HCT116 (cell line): ENCODE data around the gene NOS3. TPM values are rescaled to one million over a fixed set of nuclear protein-coding genes. Genes with fewer than 3 reads are reported as not detected.

Experiments used
- ATAC-seq: fragments of 200-7000 bp; cut with Tn5 transposase; 2 replicates; pipeline ENCODE4 v1.9.1; 2020; ENCODE audit warnings: mild to moderate bottlenecking, moderate library complexity
- BruUV-seq: library from RNA; stranded (reverse); fragments of 400-500 nt; replicated peaks from 2 replicates; lab custom pipeline; 2021; lab: Mats Ljungman, UMichigan
- CTCF ChIA-PET: fragments of 300-600 bp; sonication (Branson Sonifier 250); formaldehyde crosslinking; loops from one replicate; lab custom pipeline; 2021; ENCODE audit warnings: antibody characterized with exemption; lab: Charles Lee
- POLR2A ChIA-PET: fragments of 300-600, 350-600 bp; sonication (Branson Sonifier 250); formaldehyde crosslinking; loops from one replicate; lab custom pipeline; 2021; ENCODE audit warnings: antibody characterized with exemption; lab: Charles Lee
- RAD21 ChIA-PET, 2 experiments: fragments of 300-600 bp; sonication (Branson Sonifier 250); formaldehyde crosslinking; loops; one replicate each; lab custom pipeline; 2023; ENCODE audit warnings: low total read pairs in 2 of 2; ENCODE audit not compliant: uncharacterized antibody in 2 of 2, unreplicated experiment in 2 of 2, low non-redundant PET in 1 of 2; lab: Charles Lee
- DNase-seq: peaks from one replicate; pipeline ENCODE4 v3.0.0-alpha.2; 2010; ENCODE audit warnings: low read depth, low spot score
- H2AFZ ChIP-seq: fragments of 200-600 bp; shearing (Covaris generic), sonication (generic); 2 replicates; pipeline ENCODE4 v1.6.1; 2017; ENCODE audit warnings: low read depth, mixed run types, mixed read lengths, antibody characterized with exemption, low read length; ENCODE audit not compliant: poor library complexity, severe bottlenecking
- H3K27ac ChIP-seq: 2 replicates; pipeline ENCODE4 v1.5.1; 2012; ENCODE audit warnings: low read depth, low read length
- H3K27me3 ChIP-seq: fragments of 200-600 bp; sonication (generic); 2 replicates; pipeline ENCODE4 v1.6.1; 2016; ENCODE audit warnings: mixed run types, low read length, mixed read lengths; ENCODE audit not compliant: insufficient read depth
- H3K36me3 ChIP-seq, 2 experiments: fragments of 200-500 bp in 1 of 2; fragments of 200-600 bp in 1 of 2; sonication (Bioruptor generic) in 1 of 2; sonication (generic) in 1 of 2; 2 replicates each; pipeline versions ENCODE4 v1.5.1 to v1.6.1; 2014 to 2016; ENCODE audit warnings: low read length in 2 of 2, inconsistent platforms in 1 of 2, mixed read lengths in 1 of 2, mixed run types in 1 of 2; ENCODE audit not compliant: insufficient read depth in 2 of 2, control insufficient read depth in 1 of 2
- H3K4me1 ChIP-seq, 2 experiments: fragments of 200-600 bp in 1 of 2; sonication (generic) in 1 of 2; 2 replicates each; pipeline versions ENCODE4 v1.5.1 to v1.6.1; 2012 to 2017; ENCODE audit warnings: low read length in 2 of 2, inconsistent platforms in 1 of 2, mild to moderate bottlenecking in 1 of 2, mixed read lengths in 1 of 2, mixed run types in 1 of 2, moderate library complexity in 1 of 2; ENCODE audit not compliant: insufficient read depth in 2 of 2, control insufficient read depth in 1 of 2
- H3K4me2 ChIP-seq: fragments of 200-600 bp; sonication (generic); 2 replicates; pipeline ENCODE4 v1.6.1; 2017; ENCODE audit warnings: mixed run types, low read length, mixed read lengths
- H3K4me3 ChIP-seq, 2 experiments: fragments of 200-600 bp in 1 of 2; sonication (generic) in 1 of 2; replicated peaks in 1 of 2; 2 replicates each; pipeline ENCODE4 v1.5.1; 2011 to 2016; ENCODE audit warnings: low read length in 2 of 2, control low read depth in 1 of 2, low read depth in 1 of 2, mild to moderate bottlenecking in 1 of 2, mixed read lengths in 1 of 2, mixed run types in 1 of 2
- H3K79me2 ChIP-seq: fragments of 200-600 bp; sonication (generic); 2 replicates; pipeline ENCODE4 v1.6.1; 2017; ENCODE audit warnings: mild to moderate bottlenecking, mixed run types, low read length, moderate library complexity, mixed read lengths; ENCODE audit not compliant: insufficient read depth
- H3K9ac ChIP-seq: fragments of 200-600 bp; sonication (generic); 2 replicates; pipeline ENCODE4 v1.6.1; 2016; ENCODE audit warnings: low read length, mixed read lengths
- H3K9me2 ChIP-seq: fragments of 200-600 bp; sonication (generic), shearing (Covaris generic); 2 replicates; pipeline ENCODE4 v1.6.1; 2017; ENCODE audit warnings: mixed run types, mild to moderate bottlenecking, moderate library complexity; ENCODE audit not compliant: insufficient read depth
- H3K9me3 ChIP-seq, 2 experiments: fragments of 200-500 bp in 1 of 2; fragments of 200-600 bp in 1 of 2; sonication (Bioruptor generic) in 1 of 2; sonication (generic) in 1 of 2; 2 replicates each; pipeline ENCODE4 v1.6.1; 2014 to 2017; ENCODE audit warnings: low read length in 2 of 2, mixed read lengths in 2 of 2, inconsistent platforms in 1 of 2, low read depth in 1 of 2, mild to moderate bottlenecking in 1 of 2, mixed run types in 1 of 2, moderate library complexity in 1 of 2; ENCODE audit not compliant: control insufficient read depth in 1 of 2, insufficient read depth in 1 of 2
- H4K20me1 ChIP-seq: fragments of 200-600 bp; sonication (generic), shearing (Covaris generic); 2 replicates; pipeline ENCODE4 v1.6.1; 2017; ENCODE audit warnings: mixed run types, mild to moderate bottlenecking, moderate library complexity; ENCODE audit not compliant: insufficient read depth
- CBX3 ChIP-seq: IDR thresholded peaks from 2 replicates; pipeline ENCODE4 v1.6.1; 2012; ENCODE audit warnings: low read depth
- CEBPB ChIP-seq: IDR thresholded peaks from 2 replicates; pipeline ENCODE4 v1.6.1; 2012; ENCODE audit warnings: low read depth
- CTCF ChIP-seq, 3 experiments: fragments of 200-600 bp in 1 of 3; sonication (generic) in 1 of 3; IDR thresholded peaks in 2 of 3; conservative IDR thresholded peaks in 1 of 3; 2 replicates each; pipeline ENCODE4 v1.5.1; 2012 to 2017; ENCODE audit warnings: low read depth in 2 of 3, low read length in 2 of 3, antibody characterized with exemption in 1 of 3, borderline replicate concordance in 1 of 3, control low read depth in 1 of 3, mild to moderate bottlenecking in 1 of 3, mixed read lengths in 1 of 3, mixed run types in 1 of 3, moderate library complexity in 1 of 3; ENCODE audit not compliant: insufficient read depth in 1 of 3
- EGR1 ChIP-seq: IDR thresholded peaks from 2 replicates; pipeline ENCODE4 v1.6.1; 2012; ENCODE audit warnings: low read depth
- ELF1 ChIP-seq: IDR thresholded peaks from 2 replicates; pipeline ENCODE4 v1.6.1; 2012; ENCODE audit warnings: low read depth, borderline replicate concordance
- EZH2 ChIP-seq: fragments of 200-600 bp; sonication (generic); IDR thresholded peaks from 2 replicates; pipeline ENCODE4 v1.6.1; 2017; ENCODE audit warnings: antibody characterized with exemption, mixed run types
- FOSL1 ChIP-seq: IDR thresholded peaks from 2 replicates; pipeline ENCODE4 v1.6.1; 2012; ENCODE audit warnings: low read depth
- JUND ChIP-seq: IDR thresholded peaks from 2 replicates; pipeline ENCODE4 v1.6.1; 2012
- POLR2A ChIP-seq: IDR thresholded peaks from 2 replicates; pipeline ENCODE4 v1.7.0; 2011; ENCODE audit warnings: borderline replicate concordance; ENCODE audit not compliant: insufficient read depth, insufficient read length; ENCODE audit errors: extremely low read depth
- RAD21 ChIP-seq: IDR thresholded peaks from 2 replicates; pipeline ENCODE4 v1.6.1; 2012; ENCODE audit warnings: low read depth, mild to moderate bottlenecking
- SIN3A ChIP-seq: IDR thresholded peaks from 2 replicates; pipeline ENCODE4 v1.6.1; 2012; ENCODE audit warnings: low read depth
- SP1 ChIP-seq: IDR thresholded peaks from 2 replicates; pipeline ENCODE4 v1.6.1; 2012; ENCODE audit warnings: low read depth
- SRF ChIP-seq: IDR thresholded peaks from 2 replicates; pipeline ENCODE4 v1.6.1; 2012; ENCODE audit warnings: low read depth
- TCF7L2 ChIP-seq: IDR thresholded peaks from 2 replicates; pipeline ENCODE4 v1.7.0; 2011; ENCODE audit warnings: borderline replicate concordance, inconsistent platforms; ENCODE audit not compliant: insufficient read depth, insufficient read length; ENCODE audit errors: extremely low read depth
- YY1 ChIP-seq: IDR thresholded peaks from 2 replicates; pipeline ENCODE4 v1.6.1; 2011; ENCODE audit warnings: low read length, low read depth, moderate library complexity, mild to moderate bottlenecking; ENCODE audit not compliant: insufficient replicate concordance; ENCODE audit errors: extremely low read depth
- ZFX ChIP-seq: fragments of 450-650 bp; IDR thresholded peaks from 2 replicates; pipeline ENCODE4 v1.6.1; 2017
- intact Hi-C: fragments of 100-400 bp; cut with micrococcal nuclease; formaldehyde crosslinking; loops from 2 replicates; pipeline ENCODE4 v1.10.0; 2022
- total RNA-seq: library from RNA; stranded (reverse); gene quantifications from one replicate; pipeline ENCODE4 v1.2.1, GENCODE V29; 2021; ENCODE audit not compliant: unreplicated experiment
- TF ChIP-seq, protein P1 (sequence below): IDR thresholded peaks from 2 replicates; pipeline ENCODE4 v1.6.1; 2012

Gene NOS3
- total RNA-seq, 1 experiment from 2014 or later, result 35.8 TPM

DNA sequence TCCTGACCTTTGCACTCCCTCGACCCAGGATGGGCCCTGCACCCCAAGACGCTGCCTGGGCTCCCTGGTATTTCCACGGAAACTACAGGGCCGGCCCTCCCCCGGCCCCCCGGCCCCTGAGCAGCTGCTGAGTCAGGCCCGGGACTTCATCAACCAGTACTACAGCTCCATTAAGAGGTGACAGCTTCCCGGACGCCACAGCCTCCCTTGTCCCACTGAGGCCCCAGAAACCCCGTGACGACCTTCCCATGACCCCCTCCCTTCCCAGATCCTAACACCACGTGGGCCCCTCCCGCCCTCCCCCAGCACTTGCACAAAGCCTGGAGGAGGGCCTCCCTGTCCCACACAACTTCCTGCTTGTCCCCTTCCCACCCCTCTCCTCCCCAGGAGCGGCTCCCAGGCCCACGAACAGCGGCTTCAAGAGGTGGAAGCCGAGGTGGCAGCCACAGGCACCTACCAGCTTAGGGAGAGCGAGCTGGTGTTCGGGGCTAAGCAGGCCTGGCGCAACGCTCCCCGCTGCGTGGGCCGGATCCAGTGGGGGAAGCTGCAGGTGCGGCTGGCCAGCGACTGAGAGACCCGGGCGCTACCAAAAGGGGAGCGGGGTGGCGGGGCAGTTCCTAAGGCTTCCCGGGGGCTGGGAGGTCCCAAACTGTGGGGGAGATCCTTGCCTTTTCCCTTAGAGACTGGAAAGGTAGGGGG is 5.7 kb downstream of the NOS3 start:
- no peak for ATAC-seq
- CTCF ChIA-PET, result no interaction called here

DNA sequence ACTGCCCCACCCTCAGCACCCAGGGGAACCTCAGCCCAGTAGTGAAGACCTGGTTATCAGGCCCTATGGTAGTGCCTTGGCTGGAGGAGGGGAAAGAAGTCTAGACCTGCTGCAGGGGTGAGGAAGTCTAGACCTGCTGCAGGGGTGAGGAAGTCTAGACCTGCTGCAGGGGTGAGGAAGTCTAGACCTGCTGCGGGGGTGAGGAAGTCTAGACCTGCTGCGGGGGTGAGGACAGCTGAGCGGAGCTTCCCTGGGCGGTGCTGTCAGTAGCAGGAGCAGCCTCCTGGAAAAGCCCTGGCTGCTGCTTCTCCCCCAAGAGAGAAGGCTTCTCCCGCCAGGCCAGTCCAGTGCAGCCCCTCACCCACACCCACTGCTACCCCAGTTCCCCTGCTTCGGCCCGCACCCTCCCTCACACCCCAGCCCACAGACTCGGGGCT is 6.3 kb downstream of the NOS3 start:
- Histone ChIP-seq H3K9ac (no peak overlapping the region), H2AFZ (no peak overlapping the region), H3K4me2 (no peak overlapping the region), H3K27ac (no peak overlapping the region), H4K20me1 (no peaks in the 10 kb centered on the region), H3K27me3 (no peaks in the 10 kb centered on the region), H3K36me3 (no peaks in the 10 kb centered on the region), H3K79me2 (no peaks in the 10 kb centered on the region), H3K9me2 (no peaks in the 10 kb centered on the region), H3K9me3 (no peaks in the 10 kb centered on the region), H3K4me1 (peaks cover 0 to 6% of the 10 kb centered on the region in 2 experiments; a peak in 2 of 4 replicates), H3K4me3 (no peak overlapping the region)
- ATAC-seq (no peak), DNase-seq (no peak)
- ChIA-PET CTCF (no interaction called here), RAD21 (no interaction called here), POLR2A (no interaction called here)
- BruUV-seq, result no TSS peak
- intact Hi-C loops, result no loop called here
- TF ChIP-seq RAD21 (no peak), FOSL1 (no peak), JUND (no peak), SP1 (no peak), EZH2 (no peak), TCF7L2 (no peak), CBX3 (no peak), YY1 (no peak), SIN3A (no peak), POLR2A (no peak), CTCF (IDR thresholded peaks at IDR 0.05 in 2 of 3, conservative IDR thresholded peaks at IDR 0.05 in 1 of 3; ENCODE audit: borderline replicate concordance in 1 of 3, insufficient read depth in 1 of 3, low read depth in 2 of 3, low read length in 2 of 3) (no peak), ZFX (no peak), ELF1 (no peak), SRF (no peak), CEBPB (no peak)
- TF ChIP-seq, protein P1, sequence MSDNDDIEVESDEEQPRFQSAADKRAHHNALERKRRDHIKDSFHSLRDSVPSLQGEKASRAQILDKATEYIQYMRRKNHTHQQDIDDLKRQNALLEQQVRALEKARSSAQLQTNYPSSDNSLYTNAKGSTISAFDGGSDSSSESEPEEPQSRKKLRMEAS, result no peak

More for the DNA sequence above, 5.7 kb downstream of the NOS3 start:
- ChIA-PET POLR2A (no interaction called here), RAD21 (no interaction called here)
- Histone ChIP-seq H4K20me1 (no peaks in the 10 kb centered on the region), H3K4me1 (peaks cover 0 to 9% of the 10 kb centered on the region in 2 experiments; a peak in 2 of 4 replicates), H3K9me3 (peaks cover 0 to under 1% of the 10 kb centered on the region in 2 experiments; a peak in 2 of 4 replicates), H3K36me3 (no peaks in the 10 kb centered on the region), H3K27ac (no peak overlapping the region), H3K9me2 (no peaks in the 10 kb centered on the region), H2AFZ (no peak overlapping the region), H3K79me2 (no peaks in the 10 kb centered on the region), H3K4me2 (no peak overlapping the region), H3K27me3 (no peaks in the 10 kb centered on the region), H3K4me3 (no peak overlapping the region), H3K9ac (no peak overlapping the region)
- no TSS peak for BruUV-seq
- TF ChIP-seq JUND (no peak), ZFX (no peak), CBX3 (no peak), EGR1 (no peak), SRF (no peak), YY1 (no peak)
- no peak for DNase-seq
- intact Hi-C loops, result no loop called here
